Immature natural killer cell (primary cell): ENCODE results near the gene SRGAP3. TPM values are rescaled to one million over a fixed set of nuclear protein-coding genes. Genes with fewer than 3 reads are reported as not detected.

Source experiments
- DNase-seq, 3 donors: peaks; one replicate each; pipeline ENCODE4 v3.0.0; 2022; ENCODE audit warnings: mixed read lengths in 1 of 3
- H3K27ac Mint-ChIP-seq, 6 donors: one replicate each; pipeline ENCODE4 v1.8.0; 2020; ENCODE audit warnings: mixed read lengths in 6 of 6, mild to moderate bottlenecking in 5 of 6, inconsistent platforms in 4 of 6, moderate library complexity in 3 of 6
- H3K27me3 Mint-ChIP-seq, 3 donors: one replicate each; pipeline ENCODE4 v1.8.0; 2020 to 2021; ENCODE audit warnings: low read depth in 3 of 3, mild to moderate bottlenecking in 3 of 3, mixed read lengths in 3 of 3, moderate library complexity in 3 of 3, inconsistent platforms in 1 of 3
- H3K36me3 Mint-ChIP-seq, 3 donors: one replicate each; pipeline ENCODE4 v1.8.0; 2020; ENCODE audit warnings: mixed read lengths in 3 of 3, inconsistent platforms in 2 of 3, mild to moderate bottlenecking in 2 of 3
- H3K4me1 Mint-ChIP-seq, 2 donors: one replicate each; pipeline ENCODE4 v1.8.0; 2020; ENCODE audit warnings: inconsistent platforms in 2 of 2, mild to moderate bottlenecking in 2 of 2, mixed read lengths in 2 of 2, moderate library complexity in 1 of 2
- H3K4me3 Mint-ChIP-seq, 5 donors: one replicate each; pipeline ENCODE4 v1.8.0; 2020; ENCODE audit warnings: mild to moderate bottlenecking in 5 of 5, mixed read lengths in 5 of 5, inconsistent platforms in 3 of 5, moderate library complexity in 3 of 5
- H3K9me3 Mint-ChIP-seq, 6 donors: one replicate each; pipeline ENCODE4 v1.8.0; 2020; ENCODE audit warnings: mild to moderate bottlenecking in 6 of 6, mixed read lengths in 6 of 6, inconsistent platforms in 4 of 6, moderate library complexity in 3 of 6
- polyA plus RNA-seq, 3 donors: library from polyadenylated mRNA; unstranded; fragments of 300-500 nt; fragmentation: Illumina TruSeq; gene quantifications; one replicate each; pipeline ENCODE4 v1.2.3, GENCODE V29; 2021

The SRGAP3 gene
- polyA plus RNA-seq, 3 donors from 2014 or later: 0.29 to 0.99 TPM; not detected in 1

DNA sequence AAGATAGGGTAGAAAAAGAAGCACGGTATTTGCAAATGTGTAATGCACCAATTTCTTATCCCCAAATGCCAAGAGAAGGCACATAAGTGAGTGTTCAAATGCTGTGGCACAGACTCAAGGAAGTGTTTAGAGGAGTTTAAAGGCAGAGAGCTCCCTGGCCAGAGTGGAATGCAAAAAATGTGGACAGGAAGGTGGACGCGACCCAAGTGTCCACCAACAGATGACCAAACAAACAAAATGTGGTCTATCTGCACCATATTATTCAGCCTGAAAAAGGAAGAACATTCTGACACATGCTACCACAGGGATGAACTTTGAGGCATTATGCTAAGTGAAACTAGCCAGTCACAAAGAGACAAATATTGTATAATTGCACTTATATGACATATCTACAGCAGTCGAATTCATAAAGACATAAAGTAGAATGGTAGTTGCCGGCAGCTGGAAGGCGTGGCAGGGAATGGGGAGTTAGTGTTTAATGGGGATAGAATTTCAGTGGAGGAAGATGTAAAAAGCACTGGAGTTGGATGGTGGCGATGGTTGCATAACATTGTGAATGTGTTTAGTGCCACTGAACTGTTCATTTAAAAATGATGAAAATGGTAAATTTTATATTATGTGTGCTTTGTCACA lies 126.6 kb downstream of the SRGAP3 start:
- Mint-ChIP-seq H3K27ac (no peak overlapping the region), H3K4me3 (no peak overlapping the region), H3K36me3 (no peaks in the 10 kb centered on the region), H3K27me3 (peaks cover 0 to 4% (median 2%) of the 10 kb centered on the region in 3 donors), H3K4me1 (no peaks in the 10 kb centered on the region), H3K9me3 (no peaks in the 10 kb centered on the region)
- no peak for DNase-seq

DNA sequence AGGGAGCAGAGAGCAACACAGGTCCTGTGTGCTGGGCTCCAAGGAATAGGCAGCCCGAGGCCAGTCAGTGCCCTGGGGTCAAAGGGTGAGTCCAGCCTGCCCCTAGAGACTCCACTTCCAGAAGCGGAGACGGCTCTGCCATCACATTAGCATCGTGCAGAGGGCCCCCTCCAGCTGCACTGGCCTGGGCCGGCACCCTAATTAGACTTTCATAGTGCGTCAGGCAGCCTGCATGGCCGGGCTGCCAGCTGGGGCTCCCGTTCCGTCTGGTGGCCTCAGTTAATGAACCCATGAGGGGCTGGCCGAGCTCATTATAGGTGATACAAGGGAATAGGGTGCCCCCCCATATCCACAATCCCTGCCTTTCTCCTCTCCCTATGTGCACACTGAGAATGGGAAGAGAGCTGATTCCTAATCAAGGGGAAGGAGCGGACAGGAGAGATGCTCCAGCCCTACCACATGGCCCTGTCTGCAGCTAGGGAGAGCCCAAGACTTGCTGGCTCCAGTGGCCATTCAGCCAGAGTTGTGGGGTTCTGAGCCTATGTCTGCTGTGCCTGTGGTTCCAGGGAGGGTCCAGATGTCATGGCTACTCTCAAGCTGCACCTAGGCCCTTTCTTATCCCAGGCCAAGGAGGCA lies 128.0 kb downstream of the SRGAP3 start:
- DNase-seq: no peak
- Mint-ChIP-seq H3K4me1 (no peaks in the 10 kb centered on the region), H3K27me3 (peaks cover 0 to 5% (median 2%) of the 10 kb centered on the region in 3 donors), H3K36me3 (no peaks in the 10 kb centered on the region), H3K4me3 (no peak overlapping the region), H3K27ac (no peak overlapping the region), H3K9me3 (no peaks in the 10 kb centered on the region)

DNA sequence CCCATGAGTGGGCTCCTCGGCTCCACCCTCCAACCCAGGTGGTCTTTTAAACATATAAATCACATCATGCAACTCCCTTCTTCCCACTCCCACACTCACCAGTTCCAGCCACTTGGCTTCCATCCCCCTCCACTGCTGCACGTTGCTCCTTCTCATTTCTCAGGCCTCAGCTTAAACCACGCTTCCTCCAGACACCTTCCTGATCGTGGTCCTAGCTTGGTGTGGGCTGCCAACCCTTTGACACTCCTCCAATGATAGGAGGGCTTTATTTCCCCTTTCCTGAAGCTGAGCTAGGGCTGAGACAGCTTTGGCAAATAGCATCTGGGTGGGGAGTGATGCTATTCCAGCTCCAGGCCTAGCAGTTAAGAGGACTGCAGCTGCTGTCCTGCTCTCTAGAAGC lies 130.1 kb downstream of the SRGAP3 start:
- Mint-ChIP-seq H3K36me3 (no peaks in the 10 kb centered on the region), H3K4me1 (no peaks in the 10 kb centered on the region), H3K9me3 (no peaks in the 10 kb centered on the region), H3K27me3 (peaks cover 0 to 5% (median 2%) of the 10 kb centered on the region in 3 donors), H3K4me3 (no peak overlapping the region), H3K27ac (no peak overlapping the region)
- DNase-seq: no peak

DNA sequence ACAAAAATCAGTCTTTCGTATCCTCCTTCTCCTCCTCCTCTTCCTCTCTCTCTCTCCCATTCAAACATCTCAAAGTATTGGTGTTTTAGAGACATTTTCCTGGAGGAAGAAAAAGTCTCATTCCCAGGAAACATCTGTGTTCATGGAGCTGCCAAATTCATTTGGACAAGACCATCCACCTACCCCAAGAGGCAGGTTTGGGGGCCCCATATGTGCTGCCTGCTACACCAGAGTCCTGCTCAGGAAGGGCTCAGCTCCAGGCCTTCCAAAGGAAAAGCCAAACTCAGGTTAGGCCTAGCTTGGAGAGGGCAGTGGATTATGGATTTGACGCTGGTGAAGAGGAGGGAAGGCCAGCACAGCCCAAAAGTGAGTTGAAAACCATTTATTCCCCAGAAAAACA lies 131.2 kb downstream of the SRGAP3 start:
- Mint-ChIP-seq H3K9me3 (no peaks in the 10 kb centered on the region), H3K27me3 (peaks cover 0 to 6% (median 2%) of the 10 kb centered on the region in 3 donors), H3K4me3 (no peak overlapping the region), H3K27ac (no peak overlapping the region), H3K4me1 (no peaks in the 10 kb centered on the region), H3K36me3 (no peaks in the 10 kb centered on the region)
- no peak for DNase-seq

DNA sequence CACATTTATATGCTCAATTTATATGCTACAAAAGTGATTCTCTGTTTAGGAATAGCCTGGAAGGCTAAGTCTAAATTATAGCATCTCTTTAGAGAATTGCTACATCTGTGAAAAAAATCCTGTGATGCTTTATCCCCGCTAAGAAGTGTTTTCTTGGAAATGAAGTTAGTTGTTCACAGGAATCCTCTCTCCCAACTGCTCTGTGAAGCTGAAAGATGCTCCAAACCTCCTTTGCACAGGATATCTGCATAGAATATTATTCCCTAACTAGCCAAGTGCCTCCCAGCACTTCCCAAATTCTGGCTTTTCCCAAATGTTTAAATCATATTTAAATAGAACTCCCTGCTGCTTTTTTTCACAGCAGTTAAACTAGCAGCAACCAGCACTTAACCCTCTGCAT lies 132.2 kb downstream of the SRGAP3 start:
- no peaks in the 10 kb centered on the region for H3K9me3 Mint-ChIP-seq
- H3K4me1 Mint-ChIP-seq: no peaks in the 10 kb centered on the region
- H3K4me3 Mint-ChIP-seq: no peak overlapping the region
- H3K27me3 Mint-ChIP-seq: peaks cover 0 to 6% (median 2%) of the 10 kb centered on the region in 3 donors
- no peak overlapping the region for H3K27ac Mint-ChIP-seq
- H3K36me3 Mint-ChIP-seq: no peaks in the 10 kb centered on the region
- no peak for DNase-seq

DNA sequence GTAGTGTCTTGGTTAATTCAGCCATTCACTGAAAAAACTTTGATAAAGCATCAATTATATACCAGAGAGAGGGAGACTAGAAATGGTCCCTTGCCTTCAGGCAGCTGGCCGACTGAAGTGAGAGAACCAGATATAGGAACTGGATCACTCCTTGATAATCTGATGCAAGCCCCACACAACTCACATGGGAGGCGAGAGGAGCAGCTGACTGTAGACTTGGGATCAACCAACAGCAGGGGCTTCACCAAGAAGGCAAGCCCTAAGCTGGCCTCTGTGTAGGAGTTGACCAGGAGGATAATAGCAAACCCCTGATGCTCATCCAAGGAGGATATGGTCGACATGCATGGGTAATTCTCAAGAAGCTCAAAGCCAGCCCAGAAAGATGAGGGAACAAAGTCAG lies 133.1 kb downstream of the SRGAP3 start:
- H3K27ac Mint-ChIP-seq: no peak overlapping the region

DNA sequence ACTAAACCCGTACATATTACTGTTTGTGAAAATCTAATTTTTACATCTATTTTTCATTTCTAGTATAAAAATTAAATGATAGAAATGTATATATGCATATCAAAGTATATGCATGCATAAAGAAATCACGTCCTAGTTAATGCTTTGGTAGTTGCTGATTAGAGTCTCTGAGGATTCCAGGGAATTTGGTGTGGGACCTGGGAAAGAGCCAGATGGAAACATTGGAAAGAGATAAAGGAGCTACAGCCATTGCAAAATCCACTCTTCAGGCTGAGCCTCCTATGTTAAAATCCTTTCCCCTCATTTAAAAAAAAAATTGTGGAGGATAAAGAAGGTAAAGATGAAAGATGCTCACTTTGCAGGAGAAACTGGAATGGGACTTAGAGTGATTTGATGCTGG lies 134.1 kb downstream of the SRGAP3 start:
- no peaks in the 10 kb centered on the region for H3K36me3 Mint-ChIP-seq
- no peak overlapping the region for H3K27ac Mint-ChIP-seq
- no peaks in the 10 kb centered on the region for H3K4me1 Mint-ChIP-seq
- H3K9me3 Mint-ChIP-seq: no peaks in the 10 kb centered on the region
- peaks cover 0 to 6% (median 2%) of the 10 kb centered on the region in 3 donors for H3K27me3 Mint-ChIP-seq
- DNase-seq: no peak
- H3K4me3 Mint-ChIP-seq: no peak overlapping the region

More for the DNA sequence above, 133.1 kb downstream of the SRGAP3 start:
- H3K27me3 Mint-ChIP-seq: peaks cover 0 to 6% (median 2%) of the 10 kb centered on the region in 3 donors
- H3K4me1 Mint-ChIP-seq: no peaks in the 10 kb centered on the region
- H3K36me3 Mint-ChIP-seq: no peaks in the 10 kb centered on the region
- DNase-seq: no peak
- no peaks in the 10 kb centered on the region for H3K9me3 Mint-ChIP-seq
- H3K4me3 Mint-ChIP-seq: no peak overlapping the region

DNA sequence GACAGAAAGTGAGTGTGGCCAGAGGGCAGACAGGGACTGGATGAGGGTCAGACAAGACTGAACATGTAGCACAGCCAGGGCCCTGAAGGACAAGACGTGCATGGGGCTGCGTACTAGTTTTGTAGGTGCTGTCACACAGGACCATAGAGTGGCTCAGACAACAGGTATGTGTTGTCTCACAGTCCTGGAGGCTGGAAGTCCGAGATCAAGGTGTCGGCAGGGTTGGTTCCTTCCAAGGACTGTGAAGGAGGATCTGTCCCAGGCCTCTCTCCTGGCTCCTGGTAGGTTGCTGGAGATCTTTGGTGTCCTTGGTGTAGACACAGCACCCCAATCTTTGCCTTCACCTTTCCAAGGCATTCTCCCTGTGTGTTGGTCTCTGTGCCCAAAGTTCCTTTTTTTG lies 136.4 kb downstream of the SRGAP3 start:
- DNase-seq: no peak
- H3K27ac Mint-ChIP-seq: no peak overlapping the region
- H3K4me3 Mint-ChIP-seq: no peak overlapping the region
- no peaks in the 10 kb centered on the region for H3K4me1 Mint-ChIP-seq
- peaks cover 0 to 9% (median 2%) of the 10 kb centered on the region in 3 donors for H3K27me3 Mint-ChIP-seq
- no peaks in the 10 kb centered on the region for H3K9me3 Mint-ChIP-seq
- H3K36me3 Mint-ChIP-seq: no peaks in the 10 kb centered on the region

DNA sequence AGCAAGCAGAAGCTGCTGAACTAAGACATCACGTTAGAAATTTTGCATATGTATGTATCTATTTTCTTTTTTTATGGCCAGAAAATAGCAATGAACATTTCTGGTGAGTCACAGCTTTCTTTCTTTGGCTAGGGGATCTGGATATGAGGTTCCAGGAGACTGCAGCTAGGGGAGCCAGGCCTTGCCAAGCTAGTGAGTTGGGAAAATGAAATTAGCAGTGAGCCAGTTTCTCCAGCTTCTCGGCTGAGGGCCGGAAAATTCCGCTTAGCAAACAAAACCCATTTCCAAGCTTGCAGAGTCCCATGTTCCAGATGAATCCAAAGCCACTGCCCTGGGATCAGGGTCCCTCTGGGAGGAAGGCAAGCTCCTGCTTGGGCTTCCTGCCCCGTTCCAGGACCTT lies 137.6 kb downstream of the SRGAP3 start:
- Mint-ChIP-seq H3K36me3 (no peaks in the 10 kb centered on the region), H3K4me3 (no peak overlapping the region), H3K9me3 (no peaks in the 10 kb centered on the region), H3K27ac (no peak overlapping the region), H3K27me3 (peaks cover 0 to 9% (median 2%) of the 10 kb centered on the region in 3 donors), H3K4me1 (no peaks in the 10 kb centered on the region)
- no peak for DNase-seq

DNA sequence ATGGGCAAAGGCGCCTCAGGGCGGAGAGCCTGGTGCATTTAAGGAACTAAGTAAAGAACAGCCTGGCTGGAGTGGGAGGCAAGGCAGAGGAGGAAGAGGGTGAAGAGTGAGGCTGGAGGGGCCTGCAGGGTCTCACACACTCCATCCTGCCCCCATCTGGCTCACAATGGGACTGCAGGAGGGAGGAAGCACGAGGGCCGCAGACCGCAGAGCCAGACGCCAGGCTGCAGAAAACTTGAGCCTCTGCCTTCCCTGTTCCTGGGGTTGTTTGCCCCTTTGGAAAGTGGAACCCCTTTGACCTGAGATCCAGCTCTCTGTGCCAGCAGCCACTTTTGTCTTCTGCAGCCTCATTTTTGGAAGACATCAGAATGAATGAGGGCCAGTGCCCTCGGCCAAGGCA lies 138.0 kb downstream of the SRGAP3 start:
- Mint-ChIP-seq H3K4me1 (no peaks in the 10 kb centered on the region), H3K36me3 (no peaks in the 10 kb centered on the region), H3K4me3 (no peak overlapping the region), H3K27me3 (peaks cover 0 to 7% (median 4%) of the 10 kb centered on the region in 3 donors), H3K27ac (no peak overlapping the region), H3K9me3 (no peaks in the 10 kb centered on the region)
- DNase-seq: no peak

DNA sequence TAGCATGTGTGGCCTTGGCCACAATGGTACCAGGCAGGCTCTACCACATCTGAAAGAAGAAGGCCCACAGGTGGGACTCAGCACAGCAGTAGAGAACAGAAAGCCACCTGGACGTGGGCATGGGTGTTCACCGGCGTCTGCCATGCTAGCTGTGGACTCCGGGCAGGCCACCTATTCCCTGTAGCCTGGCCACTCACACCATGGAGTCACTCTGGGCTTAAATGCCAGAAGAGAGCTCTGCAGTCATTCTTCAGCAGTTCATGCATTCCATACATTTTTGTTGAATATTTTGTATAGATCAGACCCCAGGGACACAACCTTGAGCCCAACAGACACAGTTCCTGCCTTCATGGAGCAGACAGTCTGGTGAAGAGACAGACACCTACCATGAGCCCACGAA lies 138.6 kb downstream of the SRGAP3 start:
- H3K27ac Mint-ChIP-seq: no peak overlapping the region
- no peaks in the 10 kb centered on the region for H3K4me1 Mint-ChIP-seq
- H3K36me3 Mint-ChIP-seq: no peaks in the 10 kb centered on the region
- DNase-seq: no peak
- H3K4me3 Mint-ChIP-seq: no peak overlapping the region
- H3K27me3 Mint-ChIP-seq: peaks cover 0 to 7% (median 4%) of the 10 kb centered on the region in 3 donors
- no peaks in the 10 kb centered on the region for H3K9me3 Mint-ChIP-seq

DNA sequence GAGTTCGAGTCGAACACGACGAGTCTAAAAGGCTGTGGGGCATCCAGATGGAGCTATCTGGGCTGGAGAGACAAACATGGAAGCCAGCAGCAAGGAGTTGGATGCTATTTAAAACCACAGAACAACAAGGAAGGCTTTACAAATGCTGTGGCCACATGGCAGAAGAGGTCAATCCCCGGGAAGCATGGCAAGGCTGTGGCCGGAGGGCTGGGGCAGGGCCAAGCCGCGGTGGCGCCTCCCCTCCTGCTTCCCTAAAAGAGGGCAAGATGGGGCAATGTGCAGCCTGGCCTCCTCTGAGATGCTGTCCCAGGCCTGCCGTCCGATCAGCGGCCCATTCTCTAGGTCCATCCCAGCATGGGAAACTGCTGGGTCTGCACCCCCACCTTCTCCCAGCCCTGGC lies 139.1 kb downstream of the SRGAP3 start:
- Mint-ChIP-seq H3K36me3 (no peaks in the 10 kb centered on the region), H3K27ac (no peak overlapping the region), H3K4me1 (no peaks in the 10 kb centered on the region), H3K4me3 (no peak overlapping the region), H3K9me3 (no peaks in the 10 kb centered on the region), H3K27me3 (peaks cover 0 to 7% (median 4%) of the 10 kb centered on the region in 3 donors)
- no peak for DNase-seq

DNA sequence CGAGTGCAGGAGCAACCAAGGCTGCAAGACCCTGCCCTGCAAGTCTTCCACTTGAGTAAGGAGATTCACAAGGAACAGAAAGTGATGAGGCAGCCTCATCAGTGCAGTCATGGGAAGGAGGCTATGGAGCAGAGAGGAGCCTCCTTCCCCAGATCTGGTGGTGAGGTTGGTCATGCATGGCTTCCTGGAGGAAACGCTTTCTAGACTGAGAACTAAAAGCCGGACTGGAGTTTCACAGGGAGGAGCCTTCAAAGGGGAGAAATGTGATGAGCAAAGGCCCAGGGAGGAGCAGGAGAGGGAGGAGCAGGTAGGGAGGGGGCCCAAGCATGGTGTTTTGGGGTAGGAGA lies 139.9 kb downstream of the SRGAP3 start:
- H3K9me3 Mint-ChIP-seq: no peaks in the 10 kb centered on the region
- H3K4me1 Mint-ChIP-seq: no peaks in the 10 kb centered on the region
- peaks cover 0 to 7% (median 4%) of the 10 kb centered on the region in 3 donors for H3K27me3 Mint-ChIP-seq
- no peaks in the 10 kb centered on the region for H3K36me3 Mint-ChIP-seq
- no peak for DNase-seq
- no peak overlapping the region for H3K27ac Mint-ChIP-seq
- no peak overlapping the region for H3K4me3 Mint-ChIP-seq

DNA sequence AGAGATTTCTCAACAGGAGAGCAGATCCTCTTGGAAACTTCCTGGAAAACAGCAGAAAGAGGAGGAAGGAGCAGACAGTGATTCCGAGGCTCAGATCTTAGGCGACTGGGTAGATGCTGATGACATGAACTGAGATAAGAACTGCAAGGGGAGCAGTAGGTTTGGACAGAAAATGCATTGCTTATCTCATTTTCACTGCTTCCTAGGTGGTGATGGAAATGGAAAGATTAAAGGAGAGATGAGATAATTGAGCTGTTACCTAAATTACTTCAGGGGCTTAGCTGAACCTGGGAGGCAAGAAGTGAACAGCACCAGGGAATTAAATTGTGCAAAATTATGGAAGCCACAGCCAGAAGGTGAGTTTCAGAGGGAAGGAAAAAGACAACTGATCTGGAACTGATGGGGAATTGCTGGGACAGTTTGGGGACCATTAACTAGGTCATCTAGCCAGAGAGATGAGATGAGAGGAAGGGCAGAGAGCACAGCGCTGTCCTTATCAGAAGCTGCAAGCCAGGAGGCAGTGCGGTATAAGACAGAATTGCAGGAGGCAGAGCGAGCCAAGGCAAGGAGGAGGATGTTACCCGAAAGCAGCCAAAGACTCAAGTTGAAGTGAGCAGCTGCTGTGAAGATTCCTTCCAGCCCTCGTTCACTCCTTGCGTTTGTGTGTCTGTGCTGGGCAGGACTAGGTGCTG lies 140.4 kb downstream of the SRGAP3 start:
- H3K9me3 Mint-ChIP-seq: no peaks in the 10 kb centered on the region
- no peak for DNase-seq

More for the DNA sequence above, 140.4 kb downstream of the SRGAP3 start:
- no peaks in the 10 kb centered on the region for H3K4me1 Mint-ChIP-seq
- H3K27me3 Mint-ChIP-seq: peaks cover 0 to 4% (median 4%) of the 10 kb centered on the region in 3 donors
- no peak overlapping the region for H3K27ac Mint-ChIP-seq
- H3K4me3 Mint-ChIP-seq: no peak overlapping the region
- H3K36me3 Mint-ChIP-seq: no peaks in the 10 kb centered on the region
